DOHH2 (cell line): ENCODE data around the gene CNDP1.

Experiments
- CTCF ChIP-seq: fragments of 200-600 bp; sonication (generic); IDR thresholded peaks from one replicate; pipeline ENCODE4 v1.5.1; 2014; ENCODE audit warnings: antibody characterized with exemption, mild to moderate bottlenecking, low read depth, low read length; ENCODE audit not compliant: poor library complexity, severe bottlenecking
- EZH2phosphoT487 ChIP-seq: fragments of 200-600 bp; sonication (generic); IDR thresholded peaks from 2 replicates; pipeline ENCODE4 v1.6.1; 2017; ENCODE audit warnings: borderline replicate concordance, mild to moderate bottlenecking, antibody characterized with exemption, low read length, moderate library complexity, mixed read lengths

DNA sequence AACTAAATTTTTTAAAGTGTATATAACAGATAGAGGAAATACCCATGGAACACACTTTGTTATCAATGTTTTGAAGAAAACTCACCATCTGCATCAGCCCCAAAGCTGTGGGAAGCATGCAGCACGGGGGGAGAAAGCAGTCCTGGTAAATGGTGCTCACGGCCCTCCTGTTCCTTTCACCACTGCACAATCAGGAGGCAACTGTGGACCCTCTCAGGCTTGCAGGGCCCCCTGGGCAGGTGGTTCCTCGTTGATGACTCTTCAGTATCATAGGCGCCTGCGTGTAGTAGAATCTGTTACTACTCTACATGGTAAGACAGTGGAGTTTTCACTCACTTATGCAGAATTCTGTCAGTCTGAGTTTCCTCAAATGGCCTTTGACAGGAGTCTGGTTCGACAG lies 4.9 kb upstream of the CNDP1 start:
- TF ChIP-seq CTCF (no peak), EZH2phosphoT487 (no peak)
